Cerebellar cortex (tissue), 1 donor: ENCODE results near the gene SPG7.
"Not testable (repeated sequence)": the region's sequence is repeated elsewhere in the genome, so short reads cannot be mapped to it uniquely, and the experiment has no call there.

Source experiments
- DNase-seq: peaks from one replicate; pipeline ENCODE4 v3.0.0-alpha.2; 2015; ENCODE audit warnings: low spot score

The SPG7 gene

DNA sequence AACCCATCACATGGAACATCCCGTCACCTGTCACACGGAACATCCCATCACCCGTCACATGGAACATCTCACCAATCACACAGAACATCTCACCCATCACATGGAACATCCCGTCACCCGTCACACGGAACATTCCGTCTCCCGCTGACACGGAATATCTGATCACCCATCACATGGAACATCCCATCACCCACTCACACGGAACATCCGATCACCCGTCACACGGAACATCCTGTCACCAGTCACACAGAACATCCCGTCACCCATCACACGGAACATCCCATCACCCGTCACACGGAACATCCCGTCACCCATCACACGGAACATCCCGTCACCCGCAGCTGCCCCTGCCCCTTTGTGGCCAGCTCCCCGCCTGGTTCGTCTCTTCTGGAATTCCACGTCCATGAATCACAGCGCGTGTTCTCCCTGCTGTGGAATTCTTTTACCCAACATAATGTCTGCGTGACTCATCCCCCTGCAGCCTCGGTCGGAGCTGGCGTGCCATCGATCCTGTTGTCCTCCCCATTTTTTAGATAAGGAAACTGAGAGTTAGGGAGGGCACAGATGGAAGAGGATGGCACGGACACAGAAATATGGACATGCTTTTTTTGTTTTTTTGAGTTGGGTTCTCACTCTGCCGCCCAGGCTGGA, 73.0 kb downstream of the SPG7 start:
- no peak for DNase-seq

DNA sequence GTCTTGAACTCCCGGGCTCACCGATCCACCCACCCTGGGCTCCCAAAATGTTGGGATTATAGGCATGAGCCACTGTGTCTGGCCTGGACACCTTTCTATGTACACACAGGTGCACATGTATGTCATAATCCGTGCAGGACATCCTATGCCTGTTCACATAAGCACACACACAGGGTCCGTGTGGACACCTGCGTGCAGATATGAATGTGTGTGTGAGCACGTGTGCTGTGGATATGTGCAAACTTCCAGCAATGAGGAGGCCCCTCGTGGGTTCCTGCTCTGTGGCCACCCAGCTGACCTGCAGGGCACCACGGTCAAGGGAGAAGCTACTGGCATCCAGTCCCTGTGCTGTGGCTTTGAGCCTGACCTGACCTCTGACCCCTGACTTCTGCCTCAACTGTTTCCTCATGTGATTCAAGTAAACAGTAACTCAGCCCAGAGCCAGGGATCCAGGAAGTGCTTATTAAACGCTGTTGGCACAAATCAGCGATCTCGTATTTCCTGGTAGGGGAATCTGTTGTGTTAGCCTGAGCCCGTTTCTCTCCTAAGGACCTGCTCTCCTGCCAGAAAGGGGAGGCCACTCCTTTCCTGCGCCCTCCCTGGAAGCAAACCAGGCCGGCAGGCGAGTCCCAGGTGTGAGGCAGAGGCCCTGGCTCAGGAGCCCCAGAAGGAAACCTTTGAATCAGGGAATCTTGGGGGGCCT, 73.8 kb downstream of the SPG7 start:
- DNase-seq, result no peak

DNA sequence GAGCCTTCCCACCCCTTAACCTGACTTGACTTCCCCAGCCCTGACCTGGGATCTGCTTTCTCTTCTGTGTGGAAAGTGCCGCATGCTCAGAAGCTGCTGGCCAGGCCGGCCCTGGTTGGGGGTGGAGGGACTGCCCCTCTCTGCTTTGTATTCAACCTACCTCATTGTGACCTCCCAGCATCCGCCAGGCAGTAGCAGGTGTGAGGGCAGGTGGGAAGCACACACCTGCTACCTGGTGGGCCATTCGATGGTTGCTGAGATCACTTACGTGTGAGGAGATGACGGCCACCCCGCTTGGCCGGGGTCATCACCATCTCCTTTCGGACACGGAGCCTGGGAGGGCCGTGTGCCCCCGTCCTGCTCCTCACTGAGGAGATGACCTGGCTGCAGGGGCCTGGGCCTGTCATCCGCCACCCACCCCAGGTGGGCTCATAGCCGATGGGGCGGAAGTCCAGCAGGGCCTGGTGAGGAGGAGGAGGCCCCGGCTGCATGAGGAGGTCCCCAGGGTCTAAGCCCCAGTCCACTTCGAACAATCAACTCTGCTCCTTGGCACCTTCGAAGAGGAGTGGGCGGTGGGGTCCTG, 74.5 kb downstream of the SPG7 start:
- no peak for DNase-seq

DNA sequence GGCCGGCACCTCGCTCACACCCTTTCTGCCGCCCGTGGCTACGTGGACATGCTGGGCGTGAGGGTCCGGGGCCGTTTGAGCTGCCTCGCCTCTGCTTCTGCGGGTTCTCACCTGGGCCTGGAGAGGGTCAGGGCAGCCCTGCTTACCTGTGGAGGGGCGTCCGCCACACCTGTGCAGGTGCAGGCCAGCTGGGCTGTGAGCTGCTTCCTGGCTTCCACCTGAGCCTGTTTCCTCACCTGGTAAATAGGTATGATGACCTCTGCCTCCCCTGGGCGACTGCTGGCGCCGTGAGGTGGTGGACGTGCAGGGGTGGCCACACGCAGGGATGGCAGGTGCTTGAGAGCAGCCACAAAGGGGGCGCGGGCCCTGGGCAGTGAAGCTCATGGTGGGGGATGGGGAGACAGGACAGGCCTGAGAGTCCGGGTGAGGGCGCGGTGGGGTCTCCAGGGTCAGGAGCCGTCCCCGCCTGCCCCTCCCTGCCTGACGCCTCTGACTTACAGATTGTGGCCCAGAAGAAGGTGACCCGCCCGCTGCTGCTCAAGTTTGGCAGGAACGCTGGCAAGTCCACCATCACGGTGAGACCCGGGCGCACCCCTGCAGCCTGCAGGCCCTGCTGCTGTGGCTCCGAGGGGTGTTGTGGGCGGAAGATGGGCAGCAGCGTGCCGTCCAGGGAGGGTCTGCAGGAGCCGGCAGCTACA, 75.1 kb downstream of the SPG7 start:
- no peak for DNase-seq

DNA sequence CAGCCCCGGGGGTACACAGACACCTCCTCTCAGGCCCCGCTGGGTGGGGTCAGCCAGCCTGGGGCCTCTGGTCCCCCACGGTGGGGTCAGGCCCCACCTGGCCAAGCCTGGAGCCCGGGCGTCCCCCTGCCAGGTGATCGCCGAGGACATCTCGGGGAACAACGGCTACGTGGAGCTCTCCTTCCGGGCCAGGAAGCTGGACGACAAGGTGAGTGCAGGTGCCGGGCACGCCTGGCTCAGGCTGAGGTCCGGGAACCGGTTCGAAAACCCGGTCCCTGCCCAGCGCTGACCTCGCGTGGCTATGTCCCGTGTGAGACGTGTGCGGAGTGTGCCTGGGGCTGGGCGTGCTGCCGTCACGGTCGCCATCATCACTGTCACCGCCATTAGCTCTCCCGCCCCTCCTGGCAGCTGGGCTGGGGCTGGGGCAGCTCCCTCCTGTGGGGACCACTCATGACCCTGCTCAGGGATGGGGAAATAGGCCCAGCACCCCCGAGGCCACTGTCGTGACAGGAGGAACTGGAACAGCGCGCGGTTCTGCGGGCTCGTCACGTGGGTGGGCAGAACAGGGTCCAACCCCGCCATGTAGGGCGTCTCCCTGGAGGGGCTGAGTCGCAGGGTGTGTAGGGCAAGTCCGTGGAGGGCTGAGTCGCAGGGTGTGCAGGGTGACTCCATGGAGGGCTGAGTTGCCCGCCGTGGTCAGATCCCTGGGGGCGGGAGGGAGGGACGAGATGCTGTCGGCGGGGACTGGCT, 75.9 kb downstream of the SPG7 start:
- DNase-seq, result no peak

DNA sequence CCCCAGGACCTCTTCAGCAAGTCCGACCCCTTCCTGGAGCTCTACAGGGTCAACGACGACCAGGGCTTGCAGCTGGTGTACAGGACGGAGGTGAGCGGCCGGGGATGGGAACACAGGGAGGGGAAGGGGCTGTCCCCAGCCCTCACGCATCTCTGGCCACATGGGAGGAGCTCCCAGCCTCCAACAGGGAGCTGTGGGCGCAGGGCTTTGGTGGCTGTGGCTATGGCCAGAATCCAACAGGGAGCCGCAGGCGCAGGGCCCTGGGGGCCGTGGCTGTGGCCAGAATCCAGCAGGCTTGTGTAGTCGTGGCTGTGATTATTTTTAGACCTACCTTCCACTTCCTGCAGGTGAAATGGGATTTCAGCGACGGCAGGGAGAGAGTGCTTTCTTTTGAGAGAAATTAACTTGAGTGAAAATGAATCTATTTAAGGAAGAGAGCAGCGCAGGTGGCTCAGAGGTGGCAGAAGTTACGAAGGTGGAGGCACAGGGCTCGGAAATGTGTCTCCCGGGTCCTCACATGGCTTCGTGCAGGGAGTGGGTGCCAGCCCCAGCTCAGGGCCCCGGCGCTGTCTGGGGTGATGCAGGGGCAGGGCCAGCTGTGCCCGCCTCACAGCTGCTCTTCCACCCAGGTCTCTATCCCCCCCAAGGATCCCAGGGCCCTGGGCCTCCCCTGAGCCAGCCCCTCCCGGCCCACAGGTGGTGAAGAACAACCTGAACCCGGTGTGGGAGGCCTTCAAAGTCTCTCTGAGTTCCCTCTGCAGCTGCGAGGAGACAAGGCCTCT, 76.8 kb downstream of the SPG7 start:
- DNase-seq, result no peak

DNA sequence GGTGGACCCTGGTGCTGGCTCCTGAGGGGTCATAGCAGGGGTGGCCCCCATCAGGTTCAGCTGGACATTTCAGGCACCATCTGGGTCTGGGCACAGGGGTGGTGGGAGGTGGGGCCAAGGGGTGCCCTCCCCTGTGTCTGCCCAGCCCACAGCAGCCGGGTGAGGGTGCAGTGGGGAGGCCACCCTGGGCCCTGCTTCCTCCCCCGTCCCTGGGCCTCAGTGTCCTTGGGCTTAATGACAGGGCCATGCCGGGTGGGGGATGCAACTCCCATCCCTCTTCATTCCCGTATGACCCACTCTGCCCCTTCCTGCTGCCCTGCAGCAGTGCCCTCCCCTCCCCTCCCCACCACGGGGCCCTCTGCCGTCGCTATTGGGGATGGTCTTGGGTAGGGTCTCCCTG, 78.0 kb downstream of the SPG7 start:
- no peak for DNase-seq

DNA sequence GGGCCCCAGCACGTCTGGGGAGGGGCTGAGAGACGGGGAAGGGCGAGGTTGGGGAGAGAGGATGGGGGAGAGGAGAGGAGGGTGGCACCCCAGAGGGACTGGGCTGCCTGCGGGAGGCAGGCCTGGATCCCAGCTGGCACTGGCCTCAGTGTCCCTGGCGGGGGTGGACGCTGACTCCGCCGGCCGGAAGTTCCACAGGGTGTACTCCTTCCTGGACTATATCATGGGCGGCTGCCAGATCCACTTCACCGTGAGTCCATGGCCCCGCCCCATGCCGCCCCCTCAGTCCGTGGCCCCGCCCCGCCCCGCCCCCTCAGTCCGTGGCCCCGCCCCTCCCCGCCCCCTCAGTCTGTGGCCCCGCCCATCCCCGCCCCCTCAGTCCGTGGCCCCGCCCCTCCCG, 78.7 kb downstream of the SPG7 start:
- DNase-seq, result no peak

DNA sequence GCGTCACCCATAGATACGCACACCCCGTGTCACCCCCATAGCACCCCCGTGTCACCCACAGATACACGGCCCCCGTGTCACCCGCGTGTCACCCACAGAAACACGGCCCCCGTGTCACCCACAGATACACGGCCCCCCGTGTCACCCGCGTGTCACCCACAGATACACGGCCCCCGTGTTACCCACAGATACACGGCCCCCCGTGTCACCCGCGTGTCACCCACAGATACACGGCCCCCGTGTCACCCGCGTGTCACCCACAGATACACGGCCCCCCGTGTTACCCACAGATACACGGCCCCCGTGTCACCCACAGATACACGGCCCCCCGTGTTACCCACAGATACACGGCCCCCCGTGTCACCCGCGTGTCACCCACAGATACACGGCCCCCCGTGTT, 79.5 kb downstream of the SPG7 start:
- not testable (repeated sequence) for DNase-seq

DNA sequence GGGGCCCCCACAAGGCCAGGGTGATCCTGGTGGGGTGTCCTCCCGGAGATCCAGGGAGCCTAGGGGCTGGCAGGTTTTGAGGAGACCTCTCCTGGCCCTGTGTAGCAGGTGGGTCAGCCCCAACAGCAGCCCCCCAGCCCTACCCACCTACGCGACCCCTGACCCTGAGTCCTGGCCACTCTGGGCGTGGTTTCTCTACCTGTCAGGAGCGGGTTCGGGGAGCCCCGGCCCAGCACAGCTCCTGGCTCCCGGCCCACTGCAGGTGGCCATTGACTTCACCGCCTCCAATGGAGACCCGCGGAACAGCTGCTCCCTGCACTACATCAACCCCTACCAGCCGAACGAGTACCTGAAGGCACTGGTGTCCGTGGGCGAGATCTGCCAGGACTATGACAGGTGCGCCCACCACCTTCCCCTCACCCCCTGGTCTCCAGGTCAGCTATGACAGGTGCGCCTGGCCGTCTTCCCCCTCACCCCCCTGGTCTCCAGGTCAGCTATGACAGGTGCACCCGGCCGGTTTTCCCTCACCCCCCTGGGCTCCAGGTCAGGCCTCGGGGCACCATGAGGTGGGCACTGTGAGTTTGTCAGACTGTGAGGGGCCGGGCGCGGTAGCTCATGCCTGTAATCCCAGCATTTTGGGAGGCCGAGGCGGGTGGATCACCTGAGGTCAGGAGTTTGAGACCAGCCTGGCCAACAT, 80.4 kb downstream of the SPG7 start:
- no peak for DNase-seq

DNA sequence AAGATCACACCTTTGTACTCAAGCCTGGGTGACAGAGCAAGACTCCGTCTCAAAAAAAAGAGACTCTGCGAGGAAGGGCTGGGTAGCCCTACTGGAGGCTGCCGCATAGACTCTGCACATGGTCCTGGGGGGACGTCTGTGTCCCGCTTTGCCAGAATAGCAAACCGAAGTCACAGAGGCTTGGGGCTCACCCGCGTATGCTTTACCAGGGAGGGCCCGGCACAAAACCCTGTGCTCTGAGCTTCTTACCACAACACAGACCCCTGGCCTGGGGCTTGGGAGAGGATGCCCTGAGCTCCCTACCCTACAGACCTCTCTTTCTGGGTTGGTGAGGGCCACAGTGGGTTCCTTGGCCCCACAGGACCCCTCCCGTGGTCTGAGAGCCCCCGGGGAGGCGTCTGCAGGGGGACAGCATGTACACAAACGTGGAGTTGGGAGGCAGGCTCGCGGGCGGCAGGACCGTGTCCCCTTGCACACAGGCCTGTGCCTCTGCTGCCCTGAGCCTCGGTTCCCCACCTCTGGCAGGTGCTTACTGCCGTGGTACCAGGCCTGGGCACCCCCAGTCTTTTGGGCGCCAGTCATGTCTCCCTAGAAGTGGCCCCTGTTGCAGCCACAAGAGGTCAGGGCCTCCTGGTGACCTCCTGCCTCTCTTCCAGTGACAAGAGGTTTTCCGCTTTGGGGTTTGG, 81.2 kb downstream of the SPG7 start:
- no peak for DNase-seq

DNA sequence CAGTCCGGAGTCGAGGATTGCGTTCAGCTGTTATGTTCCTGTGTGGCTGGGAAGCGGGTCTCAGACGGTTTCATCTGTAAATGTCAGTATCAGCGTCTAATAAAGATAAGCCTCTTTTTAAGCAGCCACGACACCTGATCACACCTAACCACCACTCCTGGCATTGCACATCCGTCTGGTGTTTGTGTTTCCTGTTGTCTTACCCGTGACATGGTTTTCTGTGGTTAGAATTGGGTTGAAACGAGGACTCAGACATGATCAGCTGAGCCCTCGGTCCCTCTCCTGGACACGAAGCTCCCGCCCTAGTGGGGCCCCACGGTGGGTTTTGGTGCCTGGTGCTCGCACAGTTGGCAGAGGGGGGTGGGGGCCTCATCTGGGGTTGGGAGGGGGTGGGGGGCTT, 85.6 kb downstream of the SPG7 start:
- DNase-seq, result no peak

DNA sequence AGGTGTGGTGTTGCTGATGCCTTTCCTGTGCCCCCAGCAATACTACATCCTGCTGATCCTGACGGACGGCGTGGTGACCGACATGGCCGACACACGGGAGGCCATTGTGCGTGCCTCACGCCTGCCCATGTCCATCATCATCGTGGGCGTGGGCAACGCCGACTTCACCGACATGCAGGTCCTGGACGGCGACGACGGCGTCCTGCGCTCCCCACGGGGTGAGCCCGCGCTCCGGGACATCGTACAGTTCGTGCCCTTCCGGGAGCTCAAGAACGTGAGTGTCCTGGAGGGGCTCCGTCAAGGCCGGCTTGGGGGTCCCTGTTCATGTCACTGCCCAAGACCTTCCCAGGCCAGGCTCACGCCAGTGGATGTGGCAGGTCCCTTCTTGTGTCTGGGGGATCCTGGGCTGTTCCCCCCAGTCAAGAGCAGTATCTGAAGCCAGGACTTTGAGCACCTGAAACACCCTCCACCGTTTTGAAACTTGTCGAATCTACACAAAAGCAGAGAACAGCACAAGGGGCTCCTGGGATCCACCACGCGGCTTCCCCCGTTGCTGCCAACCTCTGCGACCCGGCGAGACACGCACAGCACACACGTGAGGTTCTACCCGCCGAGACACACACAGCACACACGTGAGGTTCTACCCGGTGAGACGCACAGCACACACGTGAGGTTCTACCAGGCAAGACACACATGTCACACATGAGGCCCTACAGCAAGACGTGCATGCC, 87.3 kb downstream of the SPG7 start:
- DNase-seq, result no peak

DNA sequence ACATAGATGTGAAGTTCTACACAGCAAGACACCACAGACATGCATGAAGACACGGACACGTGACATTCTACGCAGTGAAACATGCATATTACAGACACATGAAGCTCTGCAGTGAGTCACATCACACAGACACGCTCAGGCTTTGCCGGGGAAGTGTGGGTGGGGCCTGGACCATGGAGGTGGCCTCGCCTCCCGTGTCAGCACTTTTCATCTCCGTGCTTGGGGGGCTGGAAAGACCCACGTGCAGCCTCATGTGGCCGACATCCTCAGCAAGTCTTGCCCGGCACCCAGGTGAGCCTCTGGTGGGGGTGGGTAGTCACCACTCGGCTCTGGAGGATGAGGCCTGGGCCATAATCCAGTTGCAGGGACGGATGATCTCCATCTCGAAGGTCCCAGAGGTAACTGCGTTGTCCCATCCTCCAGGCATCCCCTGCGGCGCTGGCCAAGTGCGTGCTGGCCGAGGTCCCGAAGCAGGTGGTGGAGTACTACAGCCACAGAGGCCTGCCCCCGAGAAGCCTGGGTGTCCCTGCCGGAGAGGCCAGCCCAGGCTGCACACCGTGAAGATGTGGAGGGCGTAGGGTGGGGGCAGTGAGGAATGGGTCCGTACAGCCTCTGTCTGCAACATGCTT, 88.0 kb downstream of the SPG7 start:
- no peak for DNase-seq

DNA sequence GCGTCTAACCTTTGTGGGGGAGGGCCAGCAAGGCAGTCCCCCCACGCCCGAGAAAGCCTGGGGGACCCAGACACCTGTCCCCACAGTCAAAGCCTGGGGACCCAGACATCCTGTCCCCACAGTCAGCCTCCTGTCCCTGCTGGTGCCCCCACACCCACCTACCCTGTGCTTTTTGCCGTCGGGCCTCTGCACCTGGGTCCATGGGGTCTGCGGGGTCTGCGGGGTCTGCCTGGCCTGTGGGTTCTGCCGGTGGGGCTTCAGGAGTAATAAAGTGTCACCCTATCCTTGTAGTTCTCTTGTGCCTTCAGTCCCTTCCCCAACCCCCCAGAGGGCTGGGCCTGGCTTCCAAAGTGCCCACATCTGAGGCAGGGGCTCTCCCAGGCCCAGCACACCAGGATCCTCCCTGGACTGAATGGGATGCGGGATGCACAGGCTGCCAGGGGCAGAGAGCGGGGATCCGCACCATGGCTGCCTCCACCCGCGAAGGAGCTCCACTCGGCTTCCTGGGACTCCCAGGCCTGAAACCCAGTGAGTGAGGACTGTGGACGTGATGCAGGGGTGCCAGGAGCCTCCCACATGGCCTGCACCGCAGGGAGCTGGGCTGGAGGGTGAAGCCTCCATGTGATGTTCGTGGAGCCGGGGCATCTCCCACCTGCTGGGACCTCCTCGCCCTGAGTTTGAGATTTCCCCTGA, 88.9 kb downstream of the SPG7 start:
- DNase-seq, result no peak

DNA sequence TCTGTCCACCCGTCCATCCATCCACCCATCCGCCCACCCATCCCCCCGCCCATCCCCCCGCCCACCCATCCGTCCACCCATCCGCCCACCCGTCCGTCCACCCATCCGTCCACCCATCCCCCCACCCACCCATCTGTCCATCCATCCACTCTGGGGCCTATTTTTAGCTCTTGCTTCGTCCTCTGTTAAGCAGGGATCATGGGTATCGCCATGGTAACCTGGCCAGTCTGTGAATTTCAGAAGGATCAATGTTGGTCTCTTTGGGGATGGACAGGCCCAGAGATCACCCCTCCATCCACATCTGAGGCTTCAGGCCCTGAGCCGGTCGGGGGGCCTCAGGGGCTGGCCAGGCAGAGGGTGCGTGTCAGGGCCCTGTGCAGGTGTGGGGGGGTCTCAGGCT, 90.0 kb downstream of the SPG7 start:
- DNase-seq, result no peak

DNA sequence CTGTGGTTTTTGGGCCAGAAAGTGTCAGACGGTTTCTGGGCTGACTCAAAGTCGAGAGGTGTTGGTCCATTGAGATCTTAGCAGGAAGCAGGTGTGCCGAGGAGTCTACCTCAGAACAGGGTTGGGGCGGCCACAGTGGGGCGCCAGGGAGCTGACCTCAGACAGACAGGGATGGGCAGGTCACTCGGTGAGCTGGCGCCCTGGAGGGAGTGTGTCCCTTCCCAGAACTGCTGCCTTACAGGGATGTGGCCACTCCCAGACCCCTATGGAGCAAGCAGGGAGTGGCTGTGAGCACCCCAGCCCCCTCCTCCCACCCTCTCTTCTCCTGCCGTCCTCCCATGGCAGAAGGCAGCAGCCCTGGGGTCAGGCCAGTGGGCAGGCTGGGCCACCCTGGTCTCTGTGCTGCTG, 91.3 kb downstream of the SPG7 start:
- peak; percentile 50 for DNase-seq

DNA sequence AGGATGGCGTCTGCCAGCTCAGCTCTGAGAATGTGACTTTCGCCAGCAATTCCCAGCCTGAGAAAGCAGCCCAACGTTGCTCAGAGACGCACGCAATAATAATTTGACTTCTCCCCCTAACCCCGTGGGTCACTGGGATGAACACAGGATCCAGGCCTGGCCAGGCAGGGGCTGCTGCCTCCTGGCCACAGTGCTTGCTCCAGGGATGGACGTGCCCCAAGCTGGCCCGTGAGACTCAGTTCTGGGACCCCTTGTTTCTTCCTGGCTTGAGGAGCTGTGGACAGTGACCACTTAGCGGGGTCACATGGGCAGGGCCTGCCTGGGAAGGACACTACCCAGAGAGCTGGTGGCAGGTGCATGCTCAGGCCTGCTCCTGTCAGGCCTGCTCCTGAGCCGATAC, 91.7 kb downstream of the SPG7 start:
- DNase-seq, result no peak

DNA sequence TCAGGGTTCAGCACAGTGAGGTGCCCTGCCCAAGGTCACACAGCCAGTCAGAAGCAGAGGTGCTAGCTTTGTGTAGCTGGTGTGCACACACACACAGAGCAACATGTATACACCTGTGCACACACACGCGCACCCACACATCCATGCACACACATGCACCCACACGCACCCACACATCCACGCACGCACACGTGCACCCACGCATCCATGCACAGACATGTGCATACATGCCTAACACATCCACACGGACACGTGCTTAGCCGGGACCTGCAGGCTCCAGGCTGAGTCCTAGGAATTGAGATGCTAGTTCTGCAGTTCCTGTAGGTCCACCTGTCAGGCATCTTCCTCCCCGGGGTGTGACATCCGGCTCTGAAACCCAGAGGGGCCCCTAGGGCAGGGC, 92.2 kb downstream of the SPG7 start:
- DNase-seq, result no peak
